HAP-1 (cell line): Measurements from ENCODE around the gene TNFRSF4.
"Not testable (repeated sequence)": the region's sequence is repeated elsewhere in the genome, so short reads cannot be mapped to it uniquely, and the experiment has no call there.

Experiments used
- DNase-seq, 2 experiments: peaks; one replicate each; pipeline ENCODE4 v3.0.0-alpha.2; 2016 to 2020; ENCODE audit warnings: low spot score in 2 of 2
- H3K27me3 ChIP-seq: fragments of 250-450 bp; sonication (Bioruptor Pico); 2 replicates; pipeline ENCODE4 v1.5.1; 2020; ENCODE audit warnings: low read depth, mild to moderate bottlenecking, moderate library complexity
- H3K36me3 ChIP-seq: fragments of 250-450 bp; sonication (Bioruptor Pico); replicated peaks from 2 replicates; pipeline ENCODE4 v1.5.1; 2020; ENCODE audit warnings: mild to moderate bottlenecking
- H3K4me1 ChIP-seq: fragments of 250-450 bp; sonication (Bioruptor Pico); 2 replicates; pipeline ENCODE4 v1.5.1; 2020; ENCODE audit warnings: mild to moderate bottlenecking
- H3K4me3 ChIP-seq: fragments of 250-450 bp; sonication (Bioruptor Pico); 2 replicates; pipeline ENCODE4 v1.5.1; 2020; ENCODE audit warnings: mild to moderate bottlenecking, moderate library complexity
- H3K9me3 ChIP-seq: fragments of 250-450 bp; sonication (Bioruptor Pico); 2 replicates; pipeline ENCODE4 v1.5.1; 2020; ENCODE audit warnings: mild to moderate bottlenecking, moderate library complexity
- in situ Hi-C: fragments of 300-500 bp; cut with MboI; formaldehyde crosslinking; loops from 3 replicates; pipeline ENCODE4 v1.14.3; 2020; ENCODE audit warnings: low sequenced_read_pairs, inconsistent platforms, mixed read lengths

The TNFRSF4 gene

DNA sequence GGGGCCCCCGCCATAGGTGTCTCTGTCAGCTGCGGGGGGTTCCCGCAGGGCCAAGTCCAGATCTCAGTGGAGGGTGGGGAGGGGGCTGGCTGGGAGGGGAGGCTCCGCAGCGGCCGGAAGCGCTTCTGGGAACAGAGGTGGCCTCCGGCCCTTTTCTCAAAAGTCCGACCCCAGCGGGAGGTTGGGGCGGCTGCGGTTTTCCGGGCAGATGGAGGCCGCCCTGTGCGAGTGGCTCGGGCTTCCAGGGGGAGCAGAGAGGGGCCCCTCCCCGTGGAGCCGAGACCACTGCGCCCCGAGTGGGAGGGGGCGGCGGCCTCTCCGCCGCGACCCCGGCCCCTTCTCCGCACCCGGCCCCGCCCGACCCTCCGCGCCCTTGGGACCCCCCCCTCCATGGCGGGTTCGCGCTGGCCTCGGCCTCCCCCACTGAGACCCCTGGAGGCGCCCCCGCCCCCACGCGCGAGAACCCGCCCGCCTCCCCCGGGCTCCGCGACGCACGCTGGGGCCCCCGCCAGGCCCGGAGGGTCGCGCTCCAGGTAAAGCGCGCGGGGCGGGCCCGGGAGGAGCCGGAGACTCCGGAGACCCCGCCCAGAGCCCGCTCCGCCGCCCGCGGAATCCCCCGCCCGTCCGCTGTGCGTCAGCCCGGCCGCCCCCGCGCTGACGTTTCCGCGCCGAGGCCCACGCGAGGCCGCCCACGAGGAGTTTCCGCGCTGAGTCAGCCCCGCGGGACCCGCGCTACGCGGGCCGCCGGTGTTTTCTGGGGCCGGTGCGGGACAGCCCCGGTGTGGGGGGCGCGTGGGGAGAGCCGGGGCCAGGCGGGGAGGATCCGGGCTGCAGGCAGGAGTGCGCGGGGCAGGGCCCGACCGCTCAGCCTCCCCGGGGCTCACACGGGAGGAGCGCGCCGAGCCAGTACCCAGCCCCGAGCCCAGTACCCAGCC, 12.8 kb downstream of the TNFRSF4 start:
- H3K4me3 ChIP-seq, result peak overlapping the region; percentile 29

DNA sequence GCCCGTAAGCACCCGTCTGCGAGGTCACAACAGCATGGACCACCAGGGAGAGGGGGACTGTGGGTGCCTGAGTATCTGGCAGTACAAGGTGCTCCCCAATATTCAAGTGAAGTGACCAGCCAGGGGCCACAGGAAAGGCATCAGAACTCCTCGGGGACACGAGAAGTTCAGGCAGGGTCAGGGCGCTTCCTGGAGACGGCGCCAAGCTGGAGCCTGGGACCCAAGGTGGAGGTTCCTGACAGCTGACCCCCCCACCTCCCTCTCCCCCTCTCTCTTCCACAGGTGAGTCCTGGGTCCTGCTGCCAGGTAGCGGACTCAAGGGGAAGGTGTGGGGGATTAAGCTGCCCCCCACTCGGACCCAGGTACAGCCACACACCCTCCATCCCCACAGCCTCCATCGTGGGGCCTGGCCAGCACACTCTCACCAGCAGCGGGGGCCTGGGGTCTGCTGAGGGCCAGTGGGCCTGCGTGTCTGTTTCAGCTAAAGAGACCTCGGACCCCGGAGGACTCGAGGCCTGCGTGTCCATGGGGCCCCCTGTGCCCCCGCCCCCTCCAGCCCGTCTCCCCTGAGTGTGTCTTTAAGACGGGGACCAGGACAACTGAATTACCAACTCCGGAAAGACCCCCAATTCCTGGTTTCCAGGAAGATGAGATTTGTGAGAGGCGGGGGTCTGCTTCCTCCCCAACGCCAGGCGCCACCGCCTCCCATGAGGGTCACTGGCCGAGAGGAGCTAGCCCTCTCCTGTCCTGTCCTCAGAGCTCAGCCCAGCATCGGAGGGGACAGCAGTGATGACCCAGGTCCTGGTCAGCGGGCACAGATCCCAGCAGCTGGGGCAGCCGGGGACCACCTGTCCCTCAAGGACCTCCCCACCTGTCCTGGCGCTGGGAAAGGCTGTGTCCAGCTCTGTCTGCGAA, 13.7 kb downstream of the TNFRSF4 start:
- in situ Hi-C loops, result no loop called here
- H3K4me3 ChIP-seq, result peak overlapping the region; percentile 29
- no peaks in the 10 kb centered on the region for H3K9me3 ChIP-seq
- H3K36me3 ChIP-seq, result no peaks in the 10 kb centered on the region
- H3K4me1 ChIP-seq, result no peaks in the 10 kb centered on the region
- no peak for DNase-seq
- no peaks in the 10 kb centered on the region for H3K27me3 ChIP-seq

More for the DNA sequence above, 12.8 kb downstream of the TNFRSF4 start:
- peak; percentile 9 to 68 for DNase-seq
- Histone ChIP-seq H3K9me3 (no peaks in the 10 kb centered on the region), H3K36me3 (no peaks in the 10 kb centered on the region), H3K27me3 (no peaks in the 10 kb centered on the region), H3K4me1 (no peaks in the 10 kb centered on the region)
- in situ Hi-C loops, result no loop called here

DNA sequence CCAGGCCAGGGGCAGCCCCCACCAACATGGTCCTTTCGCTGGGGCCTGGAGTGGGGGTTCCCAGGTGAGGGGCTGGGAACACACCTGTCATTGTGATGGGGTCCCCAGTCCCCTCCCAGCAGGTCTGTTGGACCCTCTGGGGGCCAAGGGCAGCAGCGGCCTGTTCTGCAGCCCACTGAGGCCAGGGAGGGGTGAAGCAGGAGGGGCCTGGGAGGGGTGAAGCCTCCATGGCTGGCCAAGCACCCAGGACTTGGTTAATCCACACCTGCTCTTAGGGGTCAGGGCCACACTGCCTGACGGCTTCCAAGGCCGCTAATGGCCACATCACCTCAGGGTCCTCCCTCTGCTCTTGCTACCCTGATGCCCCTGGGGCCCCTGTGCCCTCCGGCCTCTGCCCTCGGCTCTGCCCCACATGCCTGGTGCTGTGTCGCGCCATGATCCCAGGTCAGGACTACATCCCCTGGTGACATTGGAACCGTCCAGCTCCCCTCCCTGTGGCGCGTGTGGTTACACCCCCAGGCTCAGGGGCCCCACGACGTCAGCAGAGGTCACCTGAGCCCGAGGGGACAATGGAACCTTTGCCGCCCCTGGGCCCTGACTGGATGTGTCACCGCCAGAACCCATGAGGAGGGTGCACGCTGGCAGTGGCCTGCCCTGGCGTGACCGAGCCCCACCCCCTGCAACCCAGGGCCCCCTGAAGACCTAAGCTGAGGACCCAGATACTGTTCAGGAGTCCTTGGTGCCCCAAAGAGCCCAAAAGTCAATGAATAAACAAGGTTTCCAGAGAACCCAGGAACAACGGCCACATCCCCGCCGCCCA, 14.6 kb downstream of the TNFRSF4 start:
- DNase-seq, result no peak
- Histone ChIP-seq H3K4me1 (no peaks in the 10 kb centered on the region), H3K4me3 (no peak overlapping the region), H3K36me3 (no peaks in the 10 kb centered on the region), H3K27me3 (no peaks in the 10 kb centered on the region), H3K9me3 (no peaks in the 10 kb centered on the region)
- in situ Hi-C loops, result no loop called here

DNA sequence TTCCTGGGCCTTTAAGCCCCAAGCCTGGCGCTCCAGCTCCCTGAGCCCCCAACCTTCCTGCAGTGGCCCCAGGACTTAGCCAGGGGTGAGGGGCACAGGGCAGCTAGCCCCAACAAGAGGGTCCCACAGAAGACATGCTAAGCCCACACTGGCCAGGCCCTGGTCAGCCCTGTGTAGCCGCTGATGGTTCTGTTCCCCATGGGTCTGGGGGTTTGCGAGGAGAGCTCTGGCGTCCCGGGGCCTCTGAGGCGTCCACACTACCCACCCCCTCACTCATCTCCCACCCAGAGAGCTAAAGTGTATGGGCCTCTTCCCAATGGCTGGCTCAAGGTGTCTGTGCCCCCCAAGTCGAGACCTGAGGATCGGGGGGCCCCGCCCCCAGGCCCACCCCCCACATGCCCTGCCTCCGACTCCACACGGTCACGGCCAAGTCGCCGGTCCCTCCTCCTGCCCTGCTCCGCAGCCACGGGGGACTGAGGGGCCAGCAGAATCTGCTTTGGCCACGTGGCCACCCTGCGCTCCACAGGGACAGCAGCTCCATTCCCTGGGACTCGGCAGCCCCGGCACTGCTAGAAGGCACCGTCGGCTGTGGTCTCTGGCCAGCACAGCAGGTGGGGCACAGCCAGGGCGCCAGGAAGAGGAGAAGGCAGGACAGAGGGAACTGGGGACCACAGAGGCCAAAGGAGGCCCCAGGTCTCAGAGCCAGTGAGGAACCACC, 15.4 kb downstream of the TNFRSF4 start:
- Histone ChIP-seq H3K4me3 (no peak overlapping the region), H3K27me3 (no peaks in the 10 kb centered on the region), H3K9me3 (no peaks in the 10 kb centered on the region), H3K36me3 (no peaks in the 10 kb centered on the region), H3K4me1 (no peaks in the 10 kb centered on the region)
- in situ Hi-C loops, result no loop called here
- no peak for DNase-seq

DNA sequence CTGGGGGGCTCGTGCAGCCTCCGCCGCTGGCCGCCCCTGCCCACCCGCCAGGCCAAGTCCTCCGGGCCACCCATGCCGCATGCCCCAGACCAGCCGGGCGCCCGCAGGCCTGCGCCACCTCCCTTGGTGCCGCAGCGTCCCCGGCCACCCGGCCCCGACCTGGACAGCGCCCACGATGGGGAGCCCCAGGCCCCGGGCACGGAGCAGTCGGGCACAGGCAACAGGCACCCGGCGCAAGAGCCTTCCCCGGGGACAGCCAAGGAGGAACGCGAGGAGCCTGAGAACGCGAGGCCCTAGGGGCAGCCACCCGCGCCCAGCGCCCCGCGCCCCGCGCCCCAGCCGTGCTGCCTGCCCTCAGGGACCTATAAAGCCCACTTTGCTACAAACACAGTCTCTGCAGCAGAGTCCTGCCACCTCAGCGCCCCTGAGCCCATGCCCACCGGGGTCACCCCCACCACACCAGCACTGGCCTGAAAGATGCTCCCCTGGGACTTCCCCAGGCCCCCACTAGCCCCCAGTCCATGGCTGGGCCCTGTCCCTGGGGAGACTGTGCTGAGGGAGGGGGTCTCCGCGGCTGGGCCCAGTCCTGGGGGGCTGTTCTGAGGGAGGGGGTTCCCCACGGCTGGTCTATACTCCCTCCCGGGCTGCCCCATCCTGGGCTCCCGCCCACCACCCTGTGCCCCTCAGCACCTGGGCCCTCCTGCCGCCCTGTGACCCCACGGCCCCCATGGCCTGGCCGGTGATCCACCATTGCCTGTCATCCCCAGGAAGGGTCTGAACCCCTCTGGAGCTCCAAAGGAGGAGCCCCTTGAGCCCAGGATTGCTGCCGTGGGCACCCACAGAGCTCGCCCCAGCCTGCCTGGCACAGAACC, 16.2 kb downstream of the TNFRSF4 start:
- DNase-seq, result no peak
- no peaks in the 10 kb centered on the region for H3K27me3 ChIP-seq
- no peaks in the 10 kb centered on the region for H3K9me3 ChIP-seq
- H3K4me3 ChIP-seq, result no peak overlapping the region
- no peaks in the 10 kb centered on the region for H3K36me3 ChIP-seq
- H3K4me1 ChIP-seq, result no peaks in the 10 kb centered on the region
- in situ Hi-C loops, result no loop called here

DNA sequence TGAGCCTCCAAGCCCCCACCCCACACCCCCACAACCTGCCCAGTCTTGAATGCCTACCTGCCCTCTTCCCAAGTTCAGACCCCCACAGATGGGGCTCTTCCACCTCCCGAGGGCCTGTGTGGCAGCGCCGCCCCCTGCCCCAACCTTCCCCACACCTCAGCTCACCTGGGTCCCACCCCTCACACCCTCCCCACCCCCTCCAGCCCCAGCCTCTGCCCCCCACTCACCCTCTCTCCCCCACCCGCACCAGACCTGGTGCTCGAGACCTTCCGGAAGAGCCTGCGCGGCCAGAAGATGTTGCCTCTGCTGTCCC, 16.8 kb downstream of the TNFRSF4 start:
- Histone ChIP-seq H3K36me3 (no peaks in the 10 kb centered on the region), H3K4me1 (no peaks in the 10 kb centered on the region), H3K9me3 (no peaks in the 10 kb centered on the region; the same call in 1 of the 2 replicates), H3K27me3 (no peaks in the 10 kb centered on the region), H3K4me3 (no peak overlapping the region)
- in situ Hi-C loops, result no loop called here
- DNase-seq, result no peak

DNA sequence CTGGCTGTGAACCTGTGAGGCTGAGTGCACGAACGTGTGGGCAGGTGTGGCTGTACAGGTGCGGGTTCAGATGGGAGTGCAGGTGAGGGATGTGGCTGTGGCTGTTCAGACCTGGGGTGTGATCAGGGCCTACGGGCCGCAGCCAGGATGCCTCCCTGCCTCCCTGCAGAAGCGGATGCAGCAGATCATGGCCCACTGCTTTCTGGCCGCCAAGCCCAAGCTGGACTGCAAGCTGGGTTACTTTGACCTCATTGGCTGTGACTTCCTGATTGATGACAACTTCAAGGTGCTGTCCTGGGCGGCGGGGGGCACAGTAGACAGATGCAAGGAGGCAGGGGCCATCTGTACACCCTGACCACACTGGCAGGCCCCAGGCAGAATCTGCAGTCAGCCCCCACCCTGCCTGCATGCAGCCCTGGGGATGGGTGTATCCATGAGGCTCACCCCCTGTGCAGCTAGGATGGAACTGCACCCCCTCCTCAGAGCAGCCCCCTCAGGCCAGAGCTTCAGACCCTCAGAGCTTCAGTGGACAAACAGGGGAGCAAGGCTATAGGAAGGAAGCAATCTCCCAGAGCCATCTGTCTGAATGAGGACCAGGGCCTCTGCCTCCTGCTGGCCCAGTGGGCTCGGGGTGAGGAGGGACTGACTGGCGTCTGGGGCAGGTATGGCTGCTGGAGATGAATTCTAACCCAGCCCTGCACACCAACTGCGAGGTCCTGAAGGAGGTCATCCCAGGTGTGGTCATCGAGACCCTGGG, 17.3 kb downstream of the TNFRSF4 start:
- Histone ChIP-seq H3K9me3 (peaks cover 4% of the 10 kb centered on the region; the same call in 1 of the 2 replicates), H3K4me3 (no peak overlapping the region), H3K27me3 (no peaks in the 10 kb centered on the region), H3K36me3 (no peaks in the 10 kb centered on the region), H3K4me1 (no peaks in the 10 kb centered on the region)
- in situ Hi-C loops, result no loop called here
- DNase-seq, result no peak

DNA sequence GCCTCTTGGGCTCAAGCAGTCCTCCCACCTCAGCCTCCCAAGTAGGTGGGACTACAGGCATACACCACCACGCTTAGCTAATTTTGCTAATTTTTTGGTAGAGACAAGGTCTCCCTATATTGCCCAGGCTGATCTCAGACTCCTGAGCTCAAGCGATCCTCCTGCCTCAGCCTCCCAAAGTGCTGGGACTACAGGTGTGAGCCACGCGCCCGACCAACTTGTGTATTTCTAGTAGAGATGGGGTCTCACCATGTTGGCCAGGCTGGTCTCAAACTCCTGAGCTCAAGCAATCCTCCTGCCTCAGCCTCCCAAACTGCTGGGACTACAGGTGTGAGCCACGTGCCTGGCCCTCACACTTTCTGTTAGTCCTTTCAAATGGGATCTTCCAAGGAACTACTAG, 18.2 kb downstream of the TNFRSF4 start:
- H3K36me3 ChIP-seq, H3K27me3 ChIP-seq, H3K4me3 ChIP-seq, H3K9me3 ChIP-seq, H3K4me1 ChIP-seq, DNase-seq, in situ Hi-C loops: not testable (repeated sequence)

DNA sequence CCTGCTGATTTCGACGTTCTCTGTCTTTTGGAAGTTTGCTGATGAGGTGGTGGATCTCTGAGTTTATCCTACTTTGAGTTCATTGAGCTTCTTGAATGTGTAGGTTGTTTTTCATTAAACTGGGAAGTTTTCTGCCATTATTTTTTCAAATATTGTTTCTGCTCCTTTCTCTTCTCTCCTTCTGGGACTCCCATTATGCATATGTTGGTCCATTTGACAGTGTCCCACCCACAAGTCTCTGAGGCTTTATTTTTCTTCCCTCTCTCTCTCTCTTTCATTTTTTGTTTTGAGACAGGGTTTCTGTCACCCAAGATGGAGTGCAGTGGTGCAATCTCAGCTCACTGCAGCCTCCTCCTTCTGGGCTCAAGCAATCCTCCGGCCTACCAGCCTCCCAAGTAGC, 19.2 kb downstream of the TNFRSF4 start:
- no peak overlapping the region for H3K4me3 ChIP-seq
- peaks cover 7% of the 10 kb centered on the region; the same call in 1 of the 2 replicates for H3K9me3 ChIP-seq
- no peaks in the 10 kb centered on the region for H3K4me1 ChIP-seq
- in situ Hi-C loops, result no loop called here
- H3K36me3 ChIP-seq, result no peaks in the 10 kb centered on the region
- no peak for DNase-seq
- no peaks in the 10 kb centered on the region for H3K27me3 ChIP-seq

DNA sequence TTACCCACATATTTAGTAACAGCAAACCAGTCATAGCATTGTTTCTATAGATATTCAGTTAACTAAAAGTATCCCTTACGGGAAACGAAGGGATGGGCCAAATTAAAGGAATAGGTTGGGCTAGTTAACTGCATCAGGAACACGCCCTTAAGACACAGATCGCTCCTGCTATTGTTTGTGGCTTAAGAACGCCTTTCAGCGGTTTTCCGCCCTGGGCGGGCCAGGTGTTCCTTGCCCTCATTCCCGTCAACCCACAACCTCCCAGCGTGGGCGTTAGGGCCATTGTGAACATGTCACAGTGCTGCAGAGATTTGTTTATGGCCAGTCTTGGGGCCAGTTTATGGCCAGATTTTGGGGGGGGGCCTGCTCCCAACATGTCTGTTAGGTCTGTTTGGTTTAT, 22.2 kb downstream of the TNFRSF4 start:
- H3K4me1 ChIP-seq, result no peaks in the 10 kb centered on the region
- in situ Hi-C loops, result no loop called here
- H3K36me3 ChIP-seq, result no peaks in the 10 kb centered on the region
- H3K4me3 ChIP-seq, result no peak overlapping the region
- DNase-seq, result no peak
- H3K9me3 ChIP-seq, result peaks cover 7% of the 10 kb centered on the region; the same call in 1 of the 2 replicates
- peaks cover 9% of the 10 kb centered on the region for H3K27me3 ChIP-seq

DNA sequence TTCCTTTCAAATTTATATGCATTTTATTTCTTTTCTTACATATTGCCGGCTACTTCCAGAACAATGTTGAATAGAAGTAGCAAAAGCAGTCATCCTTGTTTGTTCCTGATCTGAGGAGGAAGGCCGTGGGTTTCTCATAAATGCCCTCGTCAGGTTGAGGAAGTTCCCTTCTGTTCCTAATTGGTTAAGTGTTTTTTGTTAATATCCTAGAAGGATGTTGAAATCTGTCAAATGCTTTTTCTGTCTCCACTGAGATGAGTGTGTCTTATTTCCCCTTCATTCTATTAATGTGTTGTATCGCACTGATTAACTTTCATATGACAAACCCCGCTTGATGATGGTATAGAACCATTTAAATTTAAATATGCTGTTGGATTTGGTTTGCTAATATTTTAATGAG, 24.8 kb downstream of the TNFRSF4 start:
- no peak overlapping the region for H3K4me3 ChIP-seq
- in situ Hi-C loops, result no loop called here

DNA sequence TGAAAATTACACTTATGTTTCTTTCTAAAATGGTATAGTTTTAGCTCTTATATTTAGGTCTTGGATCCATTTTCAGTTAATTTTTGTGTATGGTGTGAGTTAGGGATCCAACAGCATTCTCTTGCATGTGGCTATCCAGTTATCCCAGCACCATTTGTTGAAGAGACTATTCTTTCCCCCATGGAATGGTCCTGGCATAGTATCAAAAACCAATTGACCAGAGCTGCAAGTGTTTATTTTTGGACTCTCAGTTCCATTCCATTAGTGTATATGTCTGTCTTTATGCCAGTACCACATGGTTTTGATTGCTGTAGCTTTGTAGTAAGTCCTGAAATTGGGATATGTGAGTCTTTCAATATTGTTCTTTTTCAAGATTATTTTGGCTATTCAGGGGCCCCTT, 26.0 kb downstream of the TNFRSF4 start:
- H3K9me3 ChIP-seq, result peaks cover 7% of the 10 kb centered on the region; the same call in 1 of the 2 replicates
- DNase-seq, result no peak
- no peaks in the 10 kb centered on the region for H3K36me3 ChIP-seq
- peaks cover 9% of the 10 kb centered on the region for H3K27me3 ChIP-seq
- no peaks in the 10 kb centered on the region for H3K4me1 ChIP-seq
- in situ Hi-C loops, result no loop called here
- H3K4me3 ChIP-seq, result no peak overlapping the region

More for the DNA sequence above, 24.8 kb downstream of the TNFRSF4 start:
- peaks cover 7% of the 10 kb centered on the region; the same call in 1 of the 2 replicates for H3K9me3 ChIP-seq
- no peaks in the 10 kb centered on the region for H3K36me3 ChIP-seq
- no peak for DNase-seq
- H3K4me1 ChIP-seq, result no peaks in the 10 kb centered on the region
- peaks cover 9% of the 10 kb centered on the region for H3K27me3 ChIP-seq
